NCI-H1048 (cell line): Measurements from ENCODE around the gene TOR3A.
"Not testable (repeated sequence)": the region's sequence is repeated elsewhere in the genome, so short reads cannot be mapped to it uniquely, and the experiment has no call there.

Source experiments
- DNase-seq: peaks from one replicate; lab custom pipeline; 2025; lab: John Stamatoyannopoulos, UW

The TOR3A gene

GRCh38 chr1:179081687-179082332 is at the start of gene TOR3A:
Gene TOR3A (plus strand): TSS chr1:179082070. CDS start chr1:179082129, 59 bp downstream.
- DNase-seq, result peak; percentile 94

GRCh38 chr1:179034720-179035119 is 47.1 kb upstream of the TOR3A start:
- no peak for DNase-seq

GRCh38 chr1:179036844-179037465 is 44.9 kb upstream of the TOR3A start:
- DNase-seq, result no peak

GRCh38 chr1:179038528-179039281 is 43.2 kb upstream of the TOR3A start:
- DNase-seq, result no peak

- not testable (repeated sequence) for DNase-seq
Observed at GRCh38 chr1:179039502-179040174, 42.2 kb upstream of the TOR3A start.

- DNase-seq, result not testable (repeated sequence)
Observed at GRCh38 chr1:179040175-179040551, 41.7 kb upstream of the TOR3A start.

GRCh38 chr1:179042087-179042486 is 39.8 kb upstream of the TOR3A start:
- no peak for DNase-seq

GRCh38 chr1:179042700-179043099 is 39.2 kb upstream of the TOR3A start:
- DNase-seq, result no peak

GRCh38 chr1:179043266-179043665 is 38.6 kb upstream of the TOR3A start:
- no peak for DNase-seq

- no peak for DNase-seq
Observed at GRCh38 chr1:179043907-179044306, 38.0 kb upstream of the TOR3A start.

- no peak for DNase-seq
Observed at GRCh38 chr1:179046808-179047635, 34.8 kb upstream of the TOR3A start.

GRCh38 chr1:179047636-179047997 is 34.3 kb upstream of the TOR3A start:
- no peak for DNase-seq

- no peak for DNase-seq
Observed at GRCh38 chr1:179048339-179049124, 33.3 kb upstream of the TOR3A start.

GRCh38 chr1:179052776-179053175 is 29.1 kb upstream of the TOR3A start:
- DNase-seq, result no peak

- DNase-seq, result no peak
Observed at GRCh38 chr1:179053486-179053885, 28.4 kb upstream of the TOR3A start.

- DNase-seq, result no peak
Observed at GRCh38 chr1:179055937-179056336, 25.9 kb upstream of the TOR3A start.

GRCh38 chr1:179058487-179059483 is 23.1 kb upstream of the TOR3A start:
- DNase-seq, result no peak

- DNase-seq, result no peak
Observed at GRCh38 chr1:179061360-179062282, 20.2 kb upstream of the TOR3A start.

GRCh38 chr1:179066471-179066870 is 15.4 kb upstream of the TOR3A start:
- DNase-seq, result no peak
